IMR-90 (cell line): ENCODE data around the gene NDUFS2. TPM values are rescaled to one million over a fixed set of nuclear protein-coding genes. Genes with fewer than 3 reads are reported as not detected.

ENCODE experiments used
- ATAC-seq: fragments of 200-7000 bp; cut with Tn5 transposase; 2 replicates; pipeline ENCODE4 v1.9.1; 2020; ENCODE audit warnings: low read depth, mild to moderate bottlenecking, moderate library complexity
- BruUV-seq: library from RNA; stranded (reverse); fragments of 400-500 nt; replicated peaks from 2 replicates; lab custom pipeline; 2021; lab: Mats Ljungman, UMichigan
- CTCF ChIA-PET: fragments of 300-600 bp; formaldehyde crosslinking; extraction: SDS; loops from one replicate; lab custom pipeline; 2021; ENCODE audit warnings: antibody characterized with exemption; lab: Yijun Ruan, JAX
- POLR2A ChIA-PET: fragments of 300-600 bp; sonication (Branson Sonifier 250); formaldehyde crosslinking; loops from one replicate; lab custom pipeline; 2022; ENCODE audit warnings: antibody characterized with exemption; ENCODE audit not compliant: unreplicated experiment; lab: Charles Lee
- DNase-seq: peaks from one replicate; pipeline ENCODE4 v3.0.0; 2013
- H2AFZ ChIP-seq: replicated peaks from 2 replicates; pipeline ENCODE3; 2013; ENCODE audit warnings: low read length, mild to moderate bottlenecking; ENCODE audit not compliant: poor library complexity
- H2AK5ac ChIP-seq: 2 replicates; pipeline ENCODE4 v1.6.1; 2013; ENCODE audit warnings: low read depth, low read length, inconsistent platforms
- H2AK9ac ChIP-seq: replicated peaks from 2 replicates; pipeline ENCODE3; 2013; ENCODE audit warnings: mild to moderate bottlenecking, low read depth, low read length, moderate library complexity; ENCODE audit not compliant: poor library complexity
- H2BK120ac ChIP-seq: 2 replicates; pipeline ENCODE4 v1.6.1; 2013; ENCODE audit warnings: low read depth, low read length, inconsistent platforms
- H2BK15ac ChIP-seq: 3 replicates; pipeline ENCODE4 v1.6.1; 2013; ENCODE audit warnings: low read depth, low read length, inconsistent platforms
- H2BK20ac ChIP-seq: 2 replicates; pipeline ENCODE4 v1.6.1; 2013; ENCODE audit warnings: low read depth, mild to moderate bottlenecking, inconsistent platforms, low read length, moderate library complexity
- H2BK5ac ChIP-seq: 2 replicates; pipeline ENCODE4 v1.6.1; 2013; ENCODE audit warnings: mild to moderate bottlenecking, low read depth, low read length, inconsistent platforms; ENCODE audit not compliant: poor library complexity, severe bottlenecking
- H3K14ac ChIP-seq: replicated peaks from 2 replicates; pipeline ENCODE4 v1.6.1; 2013; ENCODE audit warnings: low read depth, low read length, inconsistent platforms
- H3K18ac ChIP-seq: 2 replicates; pipeline ENCODE4 v1.6.1; 2013; ENCODE audit warnings: low read depth, low read length, control low read depth
- H3K23ac ChIP-seq: 2 replicates; pipeline ENCODE4 v1.6.1; 2013; ENCODE audit warnings: low read depth, low read length, inconsistent platforms
- H3K27ac ChIP-seq: 2 replicates; pipeline ENCODE4 v1.5.1; 2013; ENCODE audit warnings: mild to moderate bottlenecking, control low read depth, low read length; ENCODE audit not compliant: insufficient read depth
- H3K27me3 ChIP-seq: 2 replicates; pipeline ENCODE4 v1.6.1; 2013; ENCODE audit warnings: low read length; ENCODE audit not compliant: control insufficient read depth, insufficient read depth
- H3K36me3 ChIP-seq: 2 replicates; pipeline ENCODE4 v1.6.1; 2013; ENCODE audit warnings: low read length, mixed read lengths; ENCODE audit not compliant: control insufficient read depth, insufficient read depth
- H3K4ac ChIP-seq: 2 replicates; pipeline ENCODE4 v1.6.1; 2013; ENCODE audit warnings: low read depth, low read length, inconsistent platforms
- H3K4me1 ChIP-seq: 2 replicates; pipeline ENCODE4 v1.6.1; 2013; ENCODE audit warnings: low read length, mixed read lengths; ENCODE audit not compliant: control insufficient read depth, insufficient read depth
- H3K4me2 ChIP-seq: 2 replicates; pipeline ENCODE4 v1.6.1; 2013; ENCODE audit warnings: low read depth, mild to moderate bottlenecking, control low read depth, low read length, moderate library complexity
- H3K4me3 ChIP-seq: 2 replicates; pipeline ENCODE4 v1.5.1; 2013; ENCODE audit warnings: low read depth, mild to moderate bottlenecking, control low read depth, low read length, moderate library complexity; ENCODE audit not compliant: insufficient read depth
- H3K56ac ChIP-seq: 2 replicates; pipeline ENCODE4 v1.6.1; 2013; ENCODE audit warnings: low read length, inconsistent platforms; ENCODE audit not compliant: insufficient read depth; ENCODE audit errors: extremely low read depth
- H3K79me1 ChIP-seq, 2 experiments: 2 replicates each; pipeline ENCODE4 v1.6.1; 2013; ENCODE audit warnings: low read length in 2 of 2, inconsistent platforms in 1 of 2, low read depth in 1 of 2
- H3K9ac ChIP-seq: 2 replicates; pipeline ENCODE4 v1.6.1; 2013; ENCODE audit warnings: low read depth, low read length, control low read depth
- H3K9me1 ChIP-seq: 2 replicates; pipeline ENCODE4 v1.6.1; 2013; ENCODE audit warnings: low read length, inconsistent platforms; ENCODE audit not compliant: insufficient read depth
- H3K9me3 ChIP-seq: 2 replicates; pipeline ENCODE4 v1.6.1; 2013; ENCODE audit warnings: low read length; ENCODE audit not compliant: control insufficient read depth, insufficient read depth
- H4K20me1 ChIP-seq: 2 replicates; pipeline ENCODE4 v1.6.1; 2013; ENCODE audit warnings: low read length, inconsistent platforms; ENCODE audit not compliant: insufficient read depth
- H4K5ac ChIP-seq: 2 replicates; pipeline ENCODE4 v1.6.1; 2013; ENCODE audit warnings: mild to moderate bottlenecking, low read depth, low read length, control low read depth
- H4K8ac ChIP-seq, 2 experiments: 2 replicates each; pipeline ENCODE4 v1.6.1; 2013; ENCODE audit warnings: low read depth in 2 of 2, low read length in 2 of 2, control low read depth in 1 of 2, inconsistent platforms in 1 of 2
- H4K91ac ChIP-seq: 2 replicates; pipeline ENCODE4 v1.6.1; 2013; ENCODE audit warnings: low read depth, low read length, inconsistent platforms; ENCODE audit not compliant: insufficient read depth
- BHLHE40 ChIP-seq: fragments of 150-350 bp; IDR thresholded peaks from 2 replicates; pipeline ENCODE4 v1.6.1; 2016; ENCODE audit warnings: mild to moderate bottlenecking, low read depth, low read length
- CEBPB ChIP-seq: IDR thresholded peaks from 2 replicates; pipeline ENCODE4 v1.6.1; 2012; ENCODE audit warnings: low read depth, low read length, improper control_type of control experiment
- CHD1 ChIP-seq: IDR thresholded peaks from 2 replicates; pipeline ENCODE4 v1.6.1; 2012; ENCODE audit warnings: low read depth, low read length, improper control_type of control experiment
- CTCF ChIP-seq: conservative IDR thresholded peaks from 2 replicates; pipeline ENCODE4 v1.5.1; 2012; ENCODE audit warnings: mild to moderate bottlenecking, low read depth, low read length, improper control_type of control experiment
- ELK1 ChIP-seq: fragments of 150-350 bp; IDR thresholded peaks from 2 replicates; pipeline ENCODE4 v1.6.1; 2016; ENCODE audit warnings: low read depth, mild to moderate bottlenecking, low read length, moderate library complexity, borderline replicate concordance
- FOS ChIP-seq: fragments of 150-350 bp; IDR thresholded peaks from 2 replicates; pipeline ENCODE4 v1.6.1; 2016; ENCODE audit warnings: low read depth, low read length
- MAFK ChIP-seq: IDR thresholded peaks from 2 replicates; pipeline ENCODE4 v1.6.1; 2012; ENCODE audit warnings: low read depth, low read length, improper control_type of control experiment
- MAZ ChIP-seq: IDR thresholded peaks from 2 replicates; pipeline ENCODE4 v1.6.1; 2012; ENCODE audit warnings: low read depth, mild to moderate bottlenecking, low read length, improper control_type of control experiment, moderate library complexity, borderline replicate concordance
- MXI1 ChIP-seq: IDR thresholded peaks from 2 replicates; pipeline ENCODE4 v1.6.1; 2012; ENCODE audit warnings: low read depth, mild to moderate bottlenecking, low read length, moderate library complexity, borderline replicate concordance
- NFE2L2 ChIP-seq: fragments of 150-350 bp; IDR thresholded peaks from 2 replicates; pipeline ENCODE4 v1.6.1; 2016; ENCODE audit warnings: low read depth, mild to moderate bottlenecking, low read length
- POLR2A ChIP-seq: IDR thresholded peaks from 2 replicates; pipeline ENCODE4 v1.6.1; 2012; ENCODE audit warnings: mild to moderate bottlenecking, low read depth, low read length
- RAD21 ChIP-seq: IDR thresholded peaks from 2 replicates; pipeline ENCODE4 v1.6.1; 2012; ENCODE audit warnings: low read length, improper control_type of control experiment
- RCOR1 ChIP-seq: IDR thresholded peaks from 2 replicates; pipeline ENCODE4 v1.6.1; 2012; ENCODE audit warnings: mild to moderate bottlenecking, low read length, improper control_type of control experiment; ENCODE audit not compliant: insufficient replicate concordance
- RFX5 ChIP-seq: IDR thresholded peaks from 2 replicates; pipeline ENCODE4 v1.8.0; 2012; ENCODE audit warnings: low read depth, mild to moderate bottlenecking, low read length, moderate library complexity
- SMC3 ChIP-seq: fragments of 150-350 bp; IDR thresholded peaks from 2 replicates; pipeline ENCODE4 v1.6.1; 2016; ENCODE audit warnings: low read depth, mild to moderate bottlenecking, antibody characterized with exemption, low read length, moderate library complexity
- USF2 ChIP-seq: fragments of 150-350 bp; IDR thresholded peaks from 2 replicates; pipeline ENCODE4 v1.6.1; 2017; ENCODE audit warnings: mild to moderate bottlenecking, antibody characterized with exemption, low read length, low read depth
- WGBS, 2 experiments: methylation state at CpG; one replicate each; pipeline versions ENCODE4 v1.1.5 to v1.1.7; 2013; ENCODE audit warnings: missing lambda C conversion rate in 2 of 2; ENCODE audit not compliant: insufficient read length in 1 of 2; ENCODE audit errors: extremely low coverage in 2 of 2; 5-methylcytosine and 5-hydroxymethylcytosine counted together
- dilution Hi-C: fragments of 300-500 bp; cut with HindIII; formaldehyde crosslinking; loops from one replicate; pipeline ENCODE4 v1.14.3; 2018; ENCODE audit warnings: low sequenced_read_pairs; ENCODE audit not compliant: unreplicated experiment
- in situ Hi-C: fragments of 300-500 bp; cut with MboI; formaldehyde crosslinking; loops from 3 replicates; pipeline ENCODE4 v1.14.3; 2019; ENCODE audit warnings: low sequenced_read_pairs, inconsistent platforms, mixed read lengths
- intact Hi-C: fragments of 100-400 bp; cut with micrococcal nuclease; formaldehyde crosslinking; loops from 2 replicates; pipeline ENCODE4 v1.10.0; 2022
- polyA plus RNA-seq, 3 experiments: library from polyadenylated mRNA; depleted of rRNA; stranded (reverse); fragments of >200 nt; gene quantifications; 2 replicates each; pipeline ENCODE4 v1.2.3, GENCODE V29; 2012; ENCODE audit warnings: low replicate concordance in 1 of 3
- total RNA-seq: library from RNA; depleted of rRNA; stranded (reverse); fragments of >200 nt; gene quantifications from 2 replicates; pipeline ENCODE4 v1.2.3, GENCODE V29; 2012

NDUFS2 gene
- total and polyA plus RNA-seq, 2 of the 4 experiments (the other 2 are of a cell fraction), result 85.5 to 101 TPM

GRCh38 chr1:161215076-161215475 lies 12.9 kb downstream of the NDUFS2 start, which contains the start of gene FCER1G:
TSS of gene FCER1G (plus strand) at chr1:161215295. CDS start at chr1:161215322, 27 bp downstream.
- Histone ChIP-seq H3K4me2 (no peak within 1 kb of the TSS), H2AK9ac (peak within 1 kb of the TSS; percentile 39), H4K20me1 (no peaks in the 10 kb centered on the region), H2BK5ac (no peak within 1 kb of the TSS), H4K91ac (no peak within 1 kb of the TSS), H3K27ac (no peak within 1 kb of the TSS), H3K79me1 (peaks cover 5 to 9% of the 10 kb centered on the region in 2 experiments), H3K4me3 (no peak within 1 kb of the TSS), H2BK20ac (no peak within 1 kb of the TSS), H2BK15ac (no peak within 1 kb of the TSS), H2BK120ac (no peak within 1 kb of the TSS), H3K36me3 (peaks cover 38% of the 10 kb centered on the region), H2AFZ (no peak within 1 kb of the TSS), H3K23ac (no peak within 1 kb of the TSS), H3K4me1 (peaks cover 11% of the 10 kb centered on the region), H4K8ac (no peak within 1 kb of the TSS), H3K27me3 (no peaks in the 10 kb centered on the region), H3K18ac (no peak within 1 kb of the TSS), H3K9me1 (peaks cover 14% of the 10 kb centered on the region), H3K4ac (no peak within 1 kb of the TSS), H3K14ac (no peak within 1 kb of the TSS), H4K5ac (no peak within 1 kb of the TSS), H2AK5ac (no peak within 1 kb of the TSS), H3K56ac (no peak within 1 kb of the TSS), H3K9me3 (no peaks in the 10 kb centered on the region), H3K9ac (no peak within 1 kb of the TSS)
- CTCF ChIA-PET, result interaction anchor here (0.8 to 1.8 kb wide), 2 partner anchors 10 to 167 kb away, joined by 4 to 9 read pairs; partner anchors contain the start of gene TOMM40L
- ATAC-seq, result no peak
- no peak for TF ChIP-seq BHLHE40
- no peak for TF ChIP-seq NFE2L2
- TF ChIP-seq SMC3, result no peak
- no peak for TF ChIP-seq CHD1
- TF ChIP-seq MXI1, result no peak
- no peak for TF ChIP-seq RAD21
- no peak for TF ChIP-seq CTCF
- TF ChIP-seq CEBPB, result no peak
- no peak for TF ChIP-seq POLR2A
- no peak for TF ChIP-seq RCOR1
- no peak for TF ChIP-seq FOS
- no peak for TF ChIP-seq MAZ
- TF ChIP-seq USF2, result no peak
- no peak for TF ChIP-seq MAFK
- TF ChIP-seq RFX5, result no peak
- TF ChIP-seq ELK1, result no peak
- BruUV-seq, result no TSS peak
- in situ Hi-C loops, result loop anchor here (10.0 kb wide), 1 partner anchor 530 kb away; the partner anchor contains the start of gene DUSP12
- WGBS, 2 experiments, result no CpG with 5 or more reads among the region's 10 CpGs
- POLR2A ChIA-PET, result interaction anchor here (0.7 kb wide), 1 partner anchor 1661 kb away, joined by 10 read pairs; no protein-coding TSS in a partner anchor
- dilution Hi-C loops, result no loop called here
- intact Hi-C loops, result no loop called here
- no peak for DNase-seq
